GM12872 (cell line): ENCODE data around the gene SLC25A36.
A peak's percentile ranks its signal among the peaks of the same experiment; 100 is the strongest.

ENCODE experiments used
- CTCF ChIP-seq: IDR thresholded peaks from 3 replicates; pipeline ENCODE4 v1.5.1; 2011; ENCODE audit warnings: low read depth, mild to moderate bottlenecking, low read length, moderate library complexity; ENCODE audit not compliant: insufficient read depth

The SLC25A36 gene

GRCh38 chr3:140950144-140950543, 8.5 kb downstream of the SLC25A36 start:
- TF ChIP-seq CTCF: no peak

GRCh38 chr3:140950863-140951262, 9.2 kb downstream of the SLC25A36 start:
- TF ChIP-seq CTCF: no peak

GRCh38 chr3:140953028-140953960, 11.7 kb downstream of the SLC25A36 start:
- no peak for TF ChIP-seq CTCF

GRCh38 chr3:140954576-140954975, 12.9 kb downstream of the SLC25A36 start:
- TF ChIP-seq CTCF: no peak

- TF ChIP-seq CTCF: no peak
These were observed 14.0 kb downstream of the SLC25A36 start for GRCh38 chr3:140955645-140956044.

GRCh38 chr3:140956058-140956835, 14.6 kb downstream of the SLC25A36 start:
- no peak for TF ChIP-seq CTCF

- TF ChIP-seq CTCF: 0 out of 3 replicates have a peak, but pooled peaks have one; percentile 16
These were observed 31.2 kb downstream of the SLC25A36 start for GRCh38 chr3:140972833-140973232.
